K562 (cell line): ENCODE measurements around the gene CRY2. TPM values are rescaled to one million over a fixed set of nuclear protein-coding genes. Genes with fewer than 3 reads are reported as not detected.

Experiments
- CHCHD3 ChIP-seq: fragments of 250-450 bp; sonication (Bioruptor Pico); IDR thresholded peaks from 2 replicates; pipeline ENCODE4 v2.1.2; 2022; ENCODE audit warnings: mild to moderate bottlenecking
- CTBP1 ChIP-seq: fragments of 450-650 bp; IDR thresholded peaks from 2 replicates; pipeline ENCODE4 v1.6.1; 2016; ENCODE audit warnings: borderline replicate concordance
- CTCF ChIP-seq, 3 experiments: IDR thresholded peaks in 2 of 3; conservative IDR thresholded peaks in 1 of 3; 2 replicates each; pipeline ENCODE4 v1.5.1; 2011 to 2012; ENCODE audit warnings: low read length in 3 of 3, mild to moderate bottlenecking in 3 of 3, control low read depth in 2 of 3, improper control_type of control experiment in 1 of 3, inconsistent platforms in 1 of 3, low read depth in 1 of 3, mixed read lengths in 1 of 3, moderate library complexity in 1 of 3; ENCODE audit not compliant: insufficient read depth in 2 of 3
- DPF2 ChIP-seq: fragments of 450-650 bp; IDR thresholded peaks from 2 replicates; pipeline ENCODE4 v1.6.1; 2016
- E2F4 ChIP-seq: sonication (generic); formaldehyde crosslinking; IDR thresholded peaks from 2 replicates; pipeline ENCODE4 v1.8.0; 2022; ENCODE audit warnings: mild to moderate bottlenecking, low read depth, missing genetic modification reagents
- FOXA3 ChIP-seq, 2 experiments: fragments of 450-650 bp in 1 of 2; sonication (generic) in 1 of 2; formaldehyde crosslinking; IDR thresholded peaks in 1 of 2; conservative IDR thresholded peaks in 1 of 2; 2 replicates each; pipeline versions ENCODE4 v1.4.0 to v1.8.0; 2020 to 2022; ENCODE audit warnings: mild to moderate bottlenecking in 2 of 2, missing genetic modification reagents in 1 of 2
- MEIS2 ChIP-seq: fragments of 450-650 bp; IDR thresholded peaks from 2 replicates; pipeline ENCODE4 v1.6.1; 2014; ENCODE audit warnings: mild to moderate bottlenecking; ENCODE audit not compliant: partially characterized antibody
- MNT ChIP-seq, 2 experiments: fragments of 450-650 bp; conservative IDR thresholded peaks; 2 replicates each; pipeline ENCODE4 v1.6.1; 2017; ENCODE audit warnings: mild to moderate bottlenecking in 2 of 2, moderate library complexity in 2 of 2
- NELFE ChIP-seq: IDR thresholded peaks from 2 replicates; pipeline ENCODE4 v1.6.1; 2011; ENCODE audit warnings: mild to moderate bottlenecking; ENCODE audit not compliant: insufficient read depth, insufficient read length
- PRPF4 ChIP-seq: fragments of 200-400 bp; formaldehyde crosslinking; IDR thresholded peaks from one replicate; pipeline ENCODE4 v1.6.1; 2017; ENCODE audit warnings: low read length, low read depth, mild to moderate bottlenecking; ENCODE audit not compliant: insufficient read depth, poor library complexity, severe bottlenecking
- RAD21 ChIP-seq, 2 experiments: fragments of 250-450 bp in 1 of 2; fragments of 450-650 bp in 1 of 2; sonication (Bioruptor Pico) in 1 of 2; formaldehyde crosslinking in 1 of 2; IDR thresholded peaks in 1 of 2; conservative IDR thresholded peaks in 1 of 2; 2 replicates each; pipeline versions ENCODE4 v1.4.0 to v1.8.0; 2020 to 2022; ENCODE audit warnings: mild to moderate bottlenecking in 2 of 2, moderate library complexity in 1 of 2
- STAT5B ChIP-seq: fragments of 250-450 bp; sonication (Bioruptor Pico); IDR thresholded peaks from 2 replicates; pipeline ENCODE4 v1.8.0; 2021; ENCODE audit warnings: mild to moderate bottlenecking, inconsistent platforms
- VEZF1 ChIP-seq: fragments of 200-800 bp; sonication (Bioruptor generic); IDR thresholded peaks from 2 replicates; pipeline ENCODE4 v1.6.1; 2017; ENCODE audit warnings: missing genetic modification characterization, missing compliant biosample characterization
- YY1 ChIP-seq, 3 experiments: IDR thresholded peaks; 2 replicates each; pipeline ENCODE4 v1.6.1; 2011; ENCODE audit warnings: low read length in 2 of 3, mild to moderate bottlenecking in 2 of 3, moderate library complexity in 2 of 3, borderline replicate concordance in 1 of 3, control low read depth in 1 of 3, low read depth in 1 of 3; ENCODE audit not compliant: insufficient read depth in 3 of 3, insufficient replicate concordance in 2 of 3, control insufficient read depth in 1 of 3, insufficient read length in 1 of 3; ENCODE audit errors: extremely low read depth in 1 of 3
- ZEB2 ChIP-seq: fragments of 450-650 bp; IDR thresholded peaks from 2 replicates; pipeline ENCODE4 v1.6.1; 2016
- polyA plus RNA-seq, 8 experiments: library from polyadenylated mRNA; depleted of rRNA in 4 of 8; stranded (reverse) in 5 of 8; unstranded in 3 of 8; fragments of >200 nt; fragmentation: Nextera tagmentation in 2 of 8; fragmentation: Illumina TruSeq in 1 of 8; extraction: Ambion mirVana in 2 of 8; extraction: Trizol in 1 of 8; gene quantifications; 2 replicates each; pipeline versions ENCODE4 v1.2.1 to v1.2.3, GENCODE V29; 2011 to 2014; ENCODE audit warnings: inconsistent platforms in 1 of 8, missing spikeins in 1 of 8
- total RNA-seq, 7 experiments: library from RNA; depleted of rRNA in 6 of 7; stranded (reverse); fragments of >200 nt in 6 of 7; fragmentation: Illumina TruSeq in 2 of 7; extraction: Trizol in 2 of 7; gene quantifications; 2 replicates each; pipeline versions ENCODE4 v1.2.1 to v1.2.3, GENCODE V29; 2011 to 2021; ENCODE audit warnings: low replicate concordance in 1 of 7
- TF ChIP-seq, protein P1 (sequence below): fragments of 450-650 bp; formaldehyde crosslinking; IDR thresholded peaks from 2 replicates; pipeline ENCODE4 v1.4.0; 2020; ENCODE audit warnings: mild to moderate bottlenecking, moderate library complexity

Gene CRY2
- total and polyA plus RNA-seq, 9 of the 15 experiments (the other 6 are each of a cell fraction or from before 2014, with no cell fraction given), result 2.3 to 23.9 (median 14.8) TPM

- 0 out of 4 replicates have a peak, but pooled peaks of 1 of the 2 experiments have one; percentile 31 for TF ChIP-seq FOXA3 (CRISPR knock-in tag; conservative IDR thresholded peaks at IDR 0.05 in 1 of 2, IDR thresholded peaks at IDR 0.05 in 1 of 2)
- peak in 1 of 2 experiments; percentile 23; a peak in 1 of 4 replicates for TF ChIP-seq MNT (conservative IDR thresholded peaks at IDR 0.05)
- TF ChIP-seq VEZF1 (CRISPR knock-in tag), result peak; percentile 64
- no peak for TF ChIP-seq PRPF4
- 0 out of 2 replicates have a peak, but pooled peaks have one; percentile 14 for TF ChIP-seq DPF2
- no peak for TF ChIP-seq CHCHD3
- TF ChIP-seq ZEB2, result no peak
- TF ChIP-seq CTBP1, result peak; percentile 33; the same call in 1 of the 2 replicates
- no peak for TF ChIP-seq MEIS2
- TF ChIP-seq NELFE, result no peak
- no peak for TF ChIP-seq E2F4 (CRISPR knock-in tag)
- peak; percentile 47 to 71 for TF ChIP-seq RAD21 (CRISPR knock-in tag; conservative IDR thresholded peaks at IDR 0.05 in 1 of 2, IDR thresholded peaks at IDR 0.05 in 1 of 2)
- no peak for TF ChIP-seq STAT5B (CRISPR knock-in tag)
- TF ChIP-seq, protein P1, sequence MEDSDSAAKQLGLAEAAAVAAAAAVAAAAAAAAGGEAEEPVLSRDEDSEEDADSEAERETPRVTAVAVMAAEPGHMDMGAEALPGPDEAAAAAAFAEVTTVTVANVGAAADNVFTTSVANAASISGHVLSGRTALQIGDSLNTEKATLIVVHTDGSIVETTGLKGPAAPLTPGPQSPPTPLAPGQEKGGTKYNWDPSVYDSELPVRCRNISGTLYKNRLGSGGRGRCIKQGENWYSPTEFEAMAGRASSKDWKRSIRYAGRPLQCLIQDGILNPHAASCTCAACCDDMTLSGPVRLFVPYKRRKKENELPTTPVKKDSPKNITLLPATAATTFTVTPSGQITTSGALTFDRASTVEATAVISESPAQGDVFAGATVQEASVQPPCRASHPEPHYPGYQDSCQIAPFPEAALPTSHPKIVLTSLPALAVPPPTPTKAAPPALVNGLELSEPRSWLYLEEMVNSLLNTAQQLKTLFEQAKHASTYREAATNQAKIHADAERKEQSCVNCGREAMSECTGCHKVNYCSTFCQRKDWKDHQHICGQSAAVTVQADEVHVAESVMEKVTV (CRISPR knock-in tag), result 0 out of 2 replicates have a peak, but pooled peaks have one; percentile 13
- peak; percentile 88 to 99 (median 94) for TF ChIP-seq CTCF (IDR thresholded peaks at IDR 0.05 in 2 of 3, conservative IDR thresholded peaks at IDR 0.05 in 1 of 3; ENCODE audit: insufficient read depth in 2 of 3, low read depth in 1 of 3, low read length in 3 of 3)
- TF ChIP-seq YY1 (IDR thresholded peaks at IDR 0.05; ENCODE audit: borderline replicate concordance in 1 of 3, control insufficient read depth in 1 of 3, extremely low read depth in 1 of 3, insufficient read depth in 3 of 3, insufficient read length in 1 of 3, insufficient replicate concordance in 2 of 3, low read depth in 1 of 3, low read length in 2 of 3), result no peak
Observed at GRCh38 chr11:45843158-45843924, 3.9 kb upstream of the CRY2 start (continued).
